ENCODE data around the gene CEP63.
"Not testable (repeated sequence)": the region's sequence is repeated elsewhere in the genome, so short reads cannot be mapped to it uniquely, and the experiment has no call there.

The CEP63 gene

GRCh38 chr3:134592806-134593205 is 106.9 kb downstream of the CEP63 start:
- H3K4me3 ChIP-seq (ENCODE audit: low read depth, low read length), result no peak overlapping the region
- DNase-seq, result no peak
- no peak for TF ChIP-seq CTCF (IDR thresholded peaks at IDR 0.05; ENCODE audit: low read depth, low read length)
- no peaks in the 10 kb centered on the region for H3K36me3 ChIP-seq
- no peaks in the 10 kb centered on the region for H3K9me3 ChIP-seq
- H3K4me1 ChIP-seq, result no peaks in the 10 kb centered on the region
- H3K27me3 ChIP-seq, result no peaks in the 10 kb centered on the region; the same call in 1 of the 2 replicates

GRCh38 chr3:134594331-134594741 is 108.5 kb downstream of the CEP63 start:
- no peaks in the 10 kb centered on the region; the same call in 1 of the 2 replicates for H3K27me3 ChIP-seq
- no peak overlapping the region for H3K4me3 ChIP-seq (ENCODE audit: low read depth, low read length)
- no peaks in the 10 kb centered on the region for H3K9me3 ChIP-seq
- no peak for TF ChIP-seq CTCF (IDR thresholded peaks at IDR 0.05; ENCODE audit: low read depth, low read length)
- H3K36me3 ChIP-seq, result no peaks in the 10 kb centered on the region
- no peaks in the 10 kb centered on the region for H3K4me1 ChIP-seq
- no peak for DNase-seq

- H3K4me1 ChIP-seq, H3K27me3 ChIP-seq, DNase-seq: not testable (repeated sequence)
Observed at GRCh38 chr3:134594986-134595385, 109.1 kb downstream of the CEP63 start.

GRCh38 chr3:134597390-134597970 is 111.6 kb downstream of the CEP63 start:
- DNase-seq, result no peak
- Histone ChIP-seq H3K27me3 (no peaks in the 10 kb centered on the region), H3K4me3 (ENCODE audit: low read depth, low read length) (no peak overlapping the region), H3K4me1 (peaks cover 11% of the 10 kb centered on the region), H3K36me3 (no peaks in the 10 kb centered on the region), H3K9me3 (no peaks in the 10 kb centered on the region)
- TF ChIP-seq CTCF (IDR thresholded peaks at IDR 0.05; ENCODE audit: low read depth, low read length), result no peak

More at GRCh38 chr3:134594986-134595385, 109.1 kb downstream of the CEP63 start:
- H3K9me3 ChIP-seq; H3K36me3 ChIP-seq; H3K4me3 ChIP-seq (ENCODE audit: low read depth, low read length): not testable (repeated sequence)

GRCh38 chr3:134598763-134599545 is 113.1 kb downstream of the CEP63 start:
- TF ChIP-seq CTCF (IDR thresholded peaks at IDR 0.05; ENCODE audit: low read depth, low read length), result no peak
- Histone ChIP-seq H3K27me3 (no peaks in the 10 kb centered on the region), H3K9me3 (no peaks in the 10 kb centered on the region), H3K36me3 (no peaks in the 10 kb centered on the region), H3K4me1 (peaks cover 16% of the 10 kb centered on the region), H3K4me3 (ENCODE audit: low read depth, low read length) (no peak overlapping the region)
- no peak for DNase-seq

GRCh38 chr3:134600206-134600605 is 114.3 kb downstream of the CEP63 start:
- no peaks in the 10 kb centered on the region for H3K9me3 ChIP-seq
- no peak for DNase-seq
- no peak overlapping the region for H3K4me3 ChIP-seq (ENCODE audit: low read depth, low read length)
- no peaks in the 10 kb centered on the region for H3K36me3 ChIP-seq
- peaks cover 16% of the 10 kb centered on the region for H3K4me1 ChIP-seq
- no peaks in the 10 kb centered on the region for H3K27me3 ChIP-seq
- TF ChIP-seq CTCF (IDR thresholded peaks at IDR 0.05; ENCODE audit: low read depth, low read length), result no peak
